Endothelial cell of umbilical vein (primary cell): Measurements from ENCODE around the gene C6orf163.

Source experiments
- CTCF ChIP-seq, 2 donors: IDR thresholded peaks; 1 replicate in 1 of 2; 2 replicates in 1 of 2; pipeline ENCODE4 v1.5.1; 2011; ENCODE audit warnings: low read length in 2 of 2, mild to moderate bottlenecking in 2 of 2, moderate library complexity in 2 of 2, control low read depth in 1 of 2, inconsistent platforms in 1 of 2, low read depth in 1 of 2; ENCODE audit not compliant: insufficient read depth in 1 of 2; ENCODE audit errors: extremely low read depth in 1 of 2
- EZH2 ChIP-seq: IDR thresholded peaks from 2 replicates; pipeline ENCODE4 v1.6.1; 2012; ENCODE audit warnings: borderline replicate concordance, low read depth, mild to moderate bottlenecking, moderate library complexity, low read length, inconsistent platforms; ENCODE audit not compliant: severe bottlenecking
- FOS ChIP-seq: IDR thresholded peaks from 2 replicates; pipeline ENCODE4 v1.6.1; 2011; ENCODE audit warnings: mild to moderate bottlenecking, low read length, moderate library complexity, borderline replicate concordance; ENCODE audit not compliant: insufficient read depth
- JUN ChIP-seq: IDR thresholded peaks from 2 replicates; pipeline ENCODE4 v1.6.1; 2011; ENCODE audit warnings: borderline replicate concordance, low read depth; ENCODE audit not compliant: insufficient read length, insufficient read depth
- MAX ChIP-seq: IDR thresholded peaks from 2 replicates; pipeline ENCODE4 v1.6.1; 2011; ENCODE audit not compliant: insufficient read depth, insufficient read length
- MYC ChIP-seq: IDR thresholded peaks from one replicate; pipeline ENCODE4 v1.6.1; 2011; ENCODE audit warnings: mild to moderate bottlenecking, low read depth, low read length
- POLR2A ChIP-seq: IDR thresholded peaks from 2 replicates; pipeline ENCODE4 v1.6.1; 2012; ENCODE audit warnings: low read depth, mild to moderate bottlenecking, control low read depth, low read length
- POLR2AphosphoS5 ChIP-seq: IDR thresholded peaks from 2 replicates; pipeline ENCODE4 v1.6.1; 2012; ENCODE audit warnings: low read depth, mild to moderate bottlenecking, control low read depth, low read length, moderate library complexity; ENCODE audit not compliant: insufficient read depth

GRCh38 chr6:87408721-87409155, 64.1 kb downstream of the C6orf163 start:
- TF ChIP-seq CTCF (IDR thresholded peaks at IDR 0.05; ENCODE audit: extremely low read depth in 1 of 2, insufficient read depth in 1 of 2, low read depth in 1 of 2, low read length in 2 of 2) (no peak), POLR2A (no peak), EZH2 (no peak), POLR2AphosphoS5 (no peak), JUN (no peak), MAX (no peak), MYC (no peak), FOS (no peak)
